ENCODE results near the gene EIF3D. TPM values are rescaled to one million over a fixed set of nuclear protein-coding genes. Genes with fewer than 3 reads are reported as not detected.

EIF3D gene
- total and polyA plus RNA-seq, 2 of the 13 experiments (the other 11 are each of a cell fraction or from before 2014, with no cell fraction given) = 118 to 274 TPM

DNA sequence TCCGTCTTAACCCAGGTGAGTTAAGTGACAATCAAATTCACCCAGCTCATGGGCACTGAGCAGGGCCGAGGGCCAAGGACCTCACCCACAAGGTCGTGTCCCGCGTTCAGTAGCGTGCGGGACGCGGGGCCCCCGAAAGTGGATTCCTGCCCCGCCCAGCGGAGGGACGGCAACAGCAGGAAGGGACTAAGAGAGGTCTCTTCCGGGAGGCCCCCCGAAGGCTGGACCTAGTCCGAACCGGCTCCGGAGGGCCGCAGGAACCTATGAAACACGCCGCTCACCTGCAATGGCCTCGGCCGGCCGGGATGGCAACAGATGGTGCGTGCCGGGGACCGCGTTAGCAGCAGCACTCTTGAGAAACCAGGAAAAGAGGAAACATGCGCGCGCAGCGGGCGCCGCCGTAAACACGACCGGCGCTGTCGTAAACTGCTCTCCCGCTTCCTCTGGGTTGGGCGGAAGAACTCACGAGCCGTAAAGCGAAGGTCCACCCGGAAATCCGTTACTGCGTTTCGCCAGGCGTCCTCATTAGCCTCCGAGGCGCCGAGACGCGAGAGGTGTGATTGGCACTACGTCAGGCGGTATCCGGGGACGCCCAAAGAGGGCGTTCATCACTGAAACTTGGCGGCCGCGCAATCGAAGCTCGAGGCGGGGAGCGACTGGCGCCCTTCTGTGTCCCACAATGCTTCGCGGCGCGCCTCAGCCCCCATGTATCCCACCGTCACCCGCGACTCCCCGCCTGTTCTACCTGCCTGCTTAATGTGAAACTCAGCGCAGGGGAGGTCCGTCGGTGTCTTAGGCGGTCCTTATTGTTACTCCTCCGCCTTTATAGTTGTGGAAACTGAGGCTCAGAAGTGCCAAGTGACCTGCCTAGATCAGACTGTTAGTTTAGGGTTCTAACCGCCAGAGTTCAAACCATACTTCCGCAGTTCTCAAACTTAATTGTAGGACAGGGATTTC lies at the start of gene EIF3D (continued):
- no peak for TF ChIP-seq NR2F2 (IDR thresholded peaks at IDR 0.05; ENCODE audit: borderline replicate concordance, low read depth)
- peak; percentile 76 for TF ChIP-seq YY1 (IDR thresholded peaks at IDR 0.05; ENCODE audit: insufficient read depth, insufficient replicate concordance, low read depth, low read length)
- no peak for TF ChIP-seq ZNF549 (CRISPR knock-in tag; IDR thresholded peaks at IDR 0.05)
- TF ChIP-seq MTA3 (CRISPR knock-in tag; IDR thresholded peaks at IDR 0.05) = no peak
- peak; percentile 94 for TF ChIP-seq KDM2A (CRISPR knock-in tag; IDR thresholded peaks at IDR 0.05; ENCODE audit: borderline replicate concordance, low read depth)
- TF ChIP-seq ELF1 (CRISPR knock-in tag; IDR thresholded peaks at IDR 0.05) = peak; percentile 99
- TF ChIP-seq MLLT10 (CRISPR knock-in tag; IDR thresholded peaks at IDR 0.05) = no peak
- TF ChIP-seq, protein P1, sequence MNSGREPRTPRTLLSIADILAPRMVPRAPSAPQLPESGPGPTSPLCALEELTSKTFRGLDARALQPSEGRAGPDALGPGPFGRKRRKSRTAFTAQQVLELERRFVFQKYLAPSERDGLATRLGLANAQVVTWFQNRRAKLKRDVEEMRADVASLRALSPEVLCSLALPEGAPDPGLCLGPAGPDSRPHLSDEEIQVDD (CRISPR knock-in tag; IDR thresholded peaks at IDR 0.05; ENCODE audit: borderline replicate concordance) = 0 out of 2 replicates have a peak, but pooled peaks have one; percentile 16
- TF ChIP-seq PAWR (CRISPR knock-in tag; IDR thresholded peaks at IDR 0.05; ENCODE audit: borderline replicate concordance) = no peak
- peak; percentile 72 for TF ChIP-seq ATF7-NPFF (CRISPR knock-in tag; IDR thresholded peaks at IDR 0.05; ENCODE audit: low read depth)
- TF ChIP-seq MIXL1 (CRISPR knock-in tag; IDR thresholded peaks at IDR 0.05) = peak; percentile 94
- TF ChIP-seq ZNF460 (CRISPR knock-in tag; IDR thresholded peaks at IDR 0.05; ENCODE audit: borderline replicate concordance) = no peak; the same call in 1 of the 2 replicates
- no peak for TF ChIP-seq ZNF207 (IDR thresholded peaks at IDR 0.05; ENCODE audit: borderline replicate concordance)
- peak; percentile 79; the same call in 1 of the 2 replicates for TF ChIP-seq CBX5 (CRISPR knock-in tag; IDR thresholded peaks at IDR 0.05; ENCODE audit: borderline replicate concordance)
- TF ChIP-seq, protein P2, sequence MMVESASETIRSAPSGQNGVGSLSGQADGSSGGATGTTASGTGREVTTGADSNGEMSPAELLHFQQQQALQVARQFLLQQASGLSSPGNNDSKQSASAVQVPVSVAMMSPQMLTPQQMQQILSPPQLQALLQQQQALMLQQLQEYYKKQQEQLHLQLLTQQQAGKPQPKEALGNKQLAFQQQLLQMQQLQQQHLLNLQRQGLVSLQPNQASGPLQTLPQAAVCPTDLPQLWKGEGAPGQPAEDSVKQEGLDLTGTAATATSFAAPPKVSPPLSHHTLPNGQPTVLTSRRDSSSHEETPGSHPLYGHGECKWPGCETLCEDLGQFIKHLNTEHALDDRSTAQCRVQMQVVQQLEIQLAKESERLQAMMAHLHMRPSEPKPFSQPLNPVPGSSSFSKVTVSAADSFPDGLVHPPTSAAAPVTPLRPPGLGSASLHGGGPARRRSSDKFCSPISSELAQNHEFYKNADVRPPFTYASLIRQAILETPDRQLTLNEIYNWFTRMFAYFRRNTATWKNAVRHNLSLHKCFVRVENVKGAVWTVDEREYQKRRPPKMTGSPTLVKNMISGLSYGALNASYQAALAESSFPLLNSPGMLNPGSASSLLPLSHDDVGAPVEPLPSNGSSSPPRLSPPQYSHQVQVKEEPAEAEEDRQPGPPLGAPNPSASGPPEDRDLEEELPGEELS (CRISPR knock-in tag; IDR thresholded peaks at IDR 0.05) = peak; percentile 69
- TF ChIP-seq NONO (IDR thresholded peaks at IDR 0.05) = no peak
- peak; percentile 95; the same call in 1 of the 2 replicates for TF ChIP-seq NONO (CRISPR knock-in tag; conservative IDR thresholded peaks at IDR 0.05)
- 0 out of 2 replicates have a peak, but pooled peaks have one; percentile 35 for TF ChIP-seq ZBTB1 (CRISPR knock-in tag; IDR thresholded peaks at IDR 0.05; ENCODE audit: borderline replicate concordance)
- no peak for TF ChIP-seq ZNF180 (CRISPR knock-in tag; IDR thresholded peaks at IDR 0.05; ENCODE audit: borderline replicate concordance, low read depth)
- peak; percentile 90 for TF ChIP-seq NFYB (CRISPR knock-in tag; IDR thresholded peaks at IDR 0.05)
- TF ChIP-seq ATAD3A (CRISPR knock-in tag; IDR thresholded peaks at IDR 0.05) = no peak
- TF ChIP-seq MYNN (CRISPR knock-in tag; IDR thresholded peaks at IDR 0.05; ENCODE audit: low read depth) = no peak
- TF ChIP-seq, protein P3, sequence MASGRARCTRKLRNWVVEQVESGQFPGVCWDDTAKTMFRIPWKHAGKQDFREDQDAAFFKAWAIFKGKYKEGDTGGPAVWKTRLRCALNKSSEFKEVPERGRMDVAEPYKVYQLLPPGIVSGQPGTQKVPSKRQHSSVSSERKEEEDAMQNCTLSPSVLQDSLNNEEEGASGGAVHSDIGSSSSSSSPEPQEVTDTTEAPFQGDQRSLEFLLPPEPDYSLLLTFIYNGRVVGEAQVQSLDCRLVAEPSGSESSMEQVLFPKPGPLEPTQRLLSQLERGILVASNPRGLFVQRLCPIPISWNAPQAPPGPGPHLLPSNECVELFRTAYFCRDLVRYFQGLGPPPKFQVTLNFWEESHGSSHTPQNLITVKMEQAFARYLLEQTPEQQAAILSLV (CRISPR knock-in tag; IDR thresholded peaks at IDR 0.05; ENCODE audit: borderline replicate concordance) = peak; percentile 78; the same call in 1 of the 2 replicates
- peak; percentile 78 for TF ChIP-seq RNF2 (conservative IDR thresholded peaks at IDR 0.05; ENCODE audit: low read depth)
- no peak for TF ChIP-seq MAF1 (CRISPR knock-in tag; IDR thresholded peaks at IDR 0.05; ENCODE audit: borderline replicate concordance)
- 0 out of 2 replicates have a peak, but pooled peaks have one; percentile 41 for TF ChIP-seq MZF1 (CRISPR knock-in tag; IDR thresholded peaks at IDR 0.05; ENCODE audit: borderline replicate concordance)
- TF ChIP-seq KLF16 (CRISPR knock-in tag; IDR thresholded peaks at IDR 0.05) = peak in 1 of 2 experiments; percentile 93; a peak in 2 of 4 replicates
